ENCODE results near the gene GABRQ.
"Not testable (repeated sequence)": the region's sequence is repeated elsewhere in the genome, so short reads cannot be mapped to it uniquely, and the experiment has no call there.

GRCh38 chrX:152674652-152675051 is 37.0 kb downstream of the GABRQ start:
- TF ChIP-seq CTCF, POLR2A, POLR2AphosphoS5 (IDR thresholded peaks at IDR 0.05): not testable (repeated sequence)
